Measurements from ENCODE around the gene FANCM.

The FANCM gene

DNA sequence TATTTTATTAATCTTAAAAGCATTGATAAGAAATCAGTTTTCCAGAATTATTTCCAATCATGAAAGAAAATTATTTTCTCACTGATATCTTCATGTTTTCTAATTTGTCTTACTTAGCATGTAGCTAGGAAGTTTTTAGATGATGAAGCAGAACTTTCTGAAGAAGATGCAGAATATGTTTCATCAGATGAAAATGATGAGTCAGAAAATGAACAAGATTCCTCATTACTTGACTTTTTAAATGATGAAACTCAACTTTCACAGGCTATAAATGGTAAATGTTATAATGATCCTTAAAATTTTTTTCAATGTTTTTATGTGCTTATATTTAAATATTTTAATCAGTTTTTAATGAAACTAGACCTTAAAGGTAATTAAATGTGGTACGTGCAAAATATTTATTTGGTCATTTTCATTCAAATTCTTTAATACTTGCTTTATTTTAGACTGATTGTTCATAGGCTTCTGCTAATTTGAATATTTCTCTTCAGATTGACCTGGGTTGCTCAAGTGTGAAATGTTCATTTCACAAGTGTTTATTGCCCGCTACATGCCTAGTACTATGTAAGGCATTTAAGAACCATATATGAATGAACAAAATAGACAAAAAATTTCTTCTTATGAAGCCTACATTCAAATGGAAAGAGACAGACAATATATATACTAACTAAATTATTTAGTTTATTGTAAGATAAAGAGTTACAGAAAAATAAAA lies 49.5 kb downstream of the FANCM start:
- no peak overlapping the region for H3K4me3 ChIP-seq (ENCODE audit: low read depth in 1 of 2, low read length in 1 of 2)
- H3K27me3 ChIP-seq, result no peaks in the 10 kb centered on the region
- H3K4me1 ChIP-seq (ENCODE audit: control insufficient read depth in 1 of 2, insufficient read depth in 1 of 2, low read depth in 1 of 2, low read length in 1 of 2), result no peaks in the 10 kb centered on the region
- TF ChIP-seq, protein P1, sequence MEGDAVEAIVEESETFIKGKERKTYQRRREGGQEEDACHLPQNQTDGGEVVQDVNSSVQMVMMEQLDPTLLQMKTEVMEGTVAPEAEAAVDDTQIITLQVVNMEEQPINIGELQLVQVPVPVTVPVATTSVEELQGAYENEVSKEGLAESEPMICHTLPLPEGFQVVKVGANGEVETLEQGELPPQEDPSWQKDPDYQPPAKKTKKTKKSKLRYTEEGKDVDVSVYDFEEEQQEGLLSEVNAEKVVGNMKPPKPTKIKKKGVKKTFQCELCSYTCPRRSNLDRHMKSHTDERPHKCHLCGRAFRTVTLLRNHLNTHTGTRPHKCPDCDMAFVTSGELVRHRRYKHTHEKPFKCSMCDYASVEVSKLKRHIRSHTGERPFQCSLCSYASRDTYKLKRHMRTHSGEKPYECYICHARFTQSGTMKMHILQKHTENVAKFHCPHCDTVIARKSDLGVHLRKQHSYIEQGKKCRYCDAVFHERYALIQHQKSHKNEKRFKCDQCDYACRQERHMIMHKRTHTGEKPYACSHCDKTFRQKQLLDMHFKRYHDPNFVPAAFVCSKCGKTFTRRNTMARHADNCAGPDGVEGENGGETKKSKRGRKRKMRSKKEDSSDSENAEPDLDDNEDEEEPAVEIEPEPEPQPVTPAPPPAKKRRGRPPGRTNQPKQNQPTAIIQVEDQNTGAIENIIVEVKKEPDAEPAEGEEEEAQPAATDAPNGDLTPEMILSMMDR (IDR thresholded peaks at IDR 0.05), result no peak
- no peak overlapping the region for H3K27ac ChIP-seq
- H3K36me3 ChIP-seq, result peaks cover 8% of the 10 kb centered on the region
- no peaks in the 10 kb centered on the region for H3K9me3 ChIP-seq

DNA sequence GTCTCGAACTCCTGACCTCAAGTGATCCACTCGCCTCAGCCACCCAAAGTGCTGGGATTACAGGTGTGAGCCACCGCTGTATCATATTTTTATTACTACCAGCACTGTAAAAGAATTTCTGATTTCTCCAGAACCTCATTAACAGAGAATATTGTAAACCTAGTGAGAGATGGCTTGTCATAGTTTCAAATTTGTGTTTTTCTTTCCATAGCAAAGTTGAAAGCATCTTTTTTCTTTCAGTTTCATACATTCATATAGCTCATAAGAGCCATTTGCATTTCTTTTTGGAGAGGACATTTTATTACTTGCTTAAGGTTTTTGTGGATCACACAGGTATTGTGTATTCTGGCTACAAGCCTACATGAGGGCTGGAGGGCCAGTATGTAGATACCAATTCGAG lies 59.2 kb downstream of the FANCM start:
- Histone ChIP-seq H3K4me3 (ENCODE audit: low read depth in 1 of 2, low read length in 1 of 2) (no peak overlapping the region), H3K36me3 (no peaks in the 10 kb centered on the region), H3K9me3 (no peaks in the 10 kb centered on the region), H3K27ac (no peak overlapping the region), H3K4me1 (ENCODE audit: control insufficient read depth in 1 of 2, insufficient read depth in 1 of 2, low read depth in 1 of 2, low read length in 1 of 2) (no peaks in the 10 kb centered on the region), H3K27me3 (no peaks in the 10 kb centered on the region)
- TF ChIP-seq, protein P1 (IDR thresholded peaks at IDR 0.05), result no peak

DNA sequence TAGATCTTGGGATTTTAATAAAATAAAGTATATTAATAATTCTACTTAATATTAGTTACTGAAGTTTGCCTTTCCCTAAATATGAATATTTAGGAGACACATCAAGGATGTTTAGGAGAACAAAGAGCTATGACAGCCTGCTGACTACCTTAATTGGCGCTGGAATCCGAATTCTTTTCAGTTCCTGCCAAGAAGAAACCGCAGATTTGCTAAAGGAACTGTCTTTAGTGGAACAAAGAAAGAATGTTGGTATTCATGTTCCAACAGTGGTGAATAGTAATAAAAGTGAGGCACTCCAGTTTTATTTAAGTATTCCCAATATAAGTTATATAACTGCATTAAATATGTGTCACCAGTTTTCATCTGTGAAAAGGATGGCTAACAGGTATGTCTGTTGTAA lies 62.8 kb downstream of the FANCM start:
- peaks cover 31% of the 10 kb centered on the region for H3K36me3 ChIP-seq
- no peaks in the 10 kb centered on the region for H3K27me3 ChIP-seq
- no peak overlapping the region for H3K27ac ChIP-seq
- TF ChIP-seq, protein P1 (IDR thresholded peaks at IDR 0.05), result no peak
- no peaks in the 10 kb centered on the region for H3K9me3 ChIP-seq
- no peaks in the 10 kb centered on the region for H3K4me1 ChIP-seq (ENCODE audit: control insufficient read depth in 1 of 2, insufficient read depth in 1 of 2, low read depth in 1 of 2, low read length in 1 of 2)
- no peak overlapping the region for H3K4me3 ChIP-seq (ENCODE audit: low read depth in 1 of 2, low read length in 1 of 2)

DNA sequence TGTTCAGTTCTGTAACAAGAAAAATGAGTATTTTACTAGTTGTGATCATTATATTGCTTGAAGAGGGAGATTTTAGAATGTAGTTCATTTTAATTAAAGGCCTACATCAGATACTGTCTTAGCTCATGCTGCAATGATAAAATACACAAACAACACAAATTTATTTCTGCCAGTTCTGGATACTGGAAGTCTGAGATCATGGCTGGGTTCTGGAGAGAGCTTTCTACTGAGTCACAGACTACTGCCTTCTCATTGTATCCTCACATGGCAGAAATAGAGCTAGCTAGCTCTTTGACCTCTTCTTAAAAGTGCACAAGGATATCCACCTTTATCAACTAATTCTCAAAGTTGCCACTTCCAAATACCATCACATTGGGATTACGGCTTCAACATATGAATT lies 63.5 kb downstream of the FANCM start:
- H3K27ac ChIP-seq, result no peak overlapping the region
- TF ChIP-seq, protein P1 (IDR thresholded peaks at IDR 0.05), result no peak
- H3K36me3 ChIP-seq, result peaks cover 38% of the 10 kb centered on the region
- H3K4me3 ChIP-seq (ENCODE audit: low read depth in 1 of 2, low read length in 1 of 2), result no peak overlapping the region
- no peaks in the 10 kb centered on the region for H3K27me3 ChIP-seq
- no peaks in the 10 kb centered on the region for H3K4me1 ChIP-seq (ENCODE audit: control insufficient read depth in 1 of 2, insufficient read depth in 1 of 2, low read depth in 1 of 2, low read length in 1 of 2)
- H3K9me3 ChIP-seq, result no peaks in the 10 kb centered on the region

DNA sequence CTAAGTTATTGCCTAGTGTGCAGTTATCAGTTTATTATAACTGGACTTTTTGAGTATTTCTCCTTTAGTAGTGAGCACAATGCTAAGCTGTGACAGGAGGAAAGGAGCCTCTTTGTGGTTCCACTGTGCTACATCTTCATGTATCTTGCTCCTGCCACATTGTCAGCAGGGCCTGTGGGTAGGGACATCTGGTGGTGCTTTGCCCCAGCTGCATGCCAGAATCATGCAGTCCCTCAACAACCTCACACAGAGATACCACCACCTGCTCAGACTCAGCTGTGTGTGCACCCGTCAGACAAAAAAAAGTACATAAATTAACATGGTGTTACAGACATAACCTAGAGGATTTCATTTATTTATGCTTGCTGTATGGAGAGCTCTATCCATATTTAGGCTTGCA lies 66.2 kb downstream of the FANCM start:
- Histone ChIP-seq H3K9me3 (no peaks in the 10 kb centered on the region), H3K4me1 (ENCODE audit: control insufficient read depth in 1 of 2, insufficient read depth in 1 of 2, low read depth in 1 of 2, low read length in 1 of 2) (no peaks in the 10 kb centered on the region), H3K4me3 (ENCODE audit: low read depth in 1 of 2, low read length in 1 of 2) (no peak overlapping the region), H3K27me3 (no peaks in the 10 kb centered on the region), H3K27ac (no peak overlapping the region), H3K36me3 (peaks cover 63% of the 10 kb centered on the region)
- TF ChIP-seq, protein P1 (IDR thresholded peaks at IDR 0.05), result no peak
